Sigmoid colon (tissue), 7 donors: ENCODE data around the gene COQ7. TPM values are rescaled to one million over a fixed set of nuclear protein-coding genes. Genes with fewer than 3 reads are reported as not detected.

ENCODE experiments used
- DNase-seq: peaks from one replicate; pipeline ENCODE4 v3.0.0-alpha.2; 2019
- H3K27ac ChIP-seq, 4 donors: fragments of 200-600 bp; sonication (generic); one replicate each; pipeline ENCODE4 v1.5.1; 2016 to 2019; ENCODE audit warnings: mild to moderate bottlenecking in 1 of 4
- H3K27me3 ChIP-seq, 3 donors: fragments of 200-600 bp; sonication (generic); one replicate each; pipeline ENCODE4 v1.5.1; 2019; ENCODE audit warnings: mild to moderate bottlenecking in 1 of 3
- H3K36me3 ChIP-seq, 4 donors: fragments of 200-600 bp; sonication (generic); one replicate each; pipeline ENCODE4 v1.5.1; 2016 to 2019
- H3K4me1 ChIP-seq, 4 donors: fragments of 200-600 bp; sonication (generic); one replicate each; pipeline ENCODE4 v1.5.1; 2017 to 2019
- H3K4me3 ChIP-seq, 4 donors: fragments of 200-600 bp; sonication (generic); one replicate each; pipeline ENCODE4 v1.5.1; 2017 to 2019; ENCODE audit warnings: mild to moderate bottlenecking in 2 of 4, moderate library complexity in 1 of 4
- H3K9me3 ChIP-seq, 4 donors: fragments of 200-600 bp in 3 of 4; sonication (generic) in 3 of 4; one replicate each; pipeline versions ENCODE4 v1.5.1 to v1.6.1; 2013 to 2019
- EP300 ChIP-seq, 4 donors: sonication (generic); formaldehyde crosslinking; IDR thresholded peaks; one replicate each; pipeline ENCODE4 v1.6.1; 2017; ENCODE audit warnings: antibody characterized with exemption in 4 of 4
- POLR2A ChIP-seq, 2 donors: fragments of 450-650 bp; IDR thresholded peaks; one replicate each; pipeline ENCODE4 v1.6.1; 2016; ENCODE audit warnings: antibody characterized with exemption in 2 of 2, mild to moderate bottlenecking in 2 of 2, moderate library complexity in 2 of 2
- POLR2AphosphoS5 ChIP-seq, 4 donors: sonication (generic); formaldehyde crosslinking; IDR thresholded peaks; one replicate each; pipeline ENCODE4 v1.6.1; 2017; ENCODE audit warnings: antibody characterized with exemption in 4 of 4
- WGBS, 2 donors: extraction: QIAGEN DNeasy Blood & Tissue Kit; methylation state at CpG; one replicate each; pipeline ENCODE4 v1.1.7; 2013; 5-methylcytosine and 5-hydroxymethylcytosine counted together
- intact Hi-C: fragments of 100-400 bp; cut with DNase I; formaldehyde crosslinking; loops from one replicate; pipeline ENCODE4 v1.15.1; 2023
- polyA plus RNA-seq, 3 donors: library from polyadenylated mRNA; stranded (reverse); fragments of 200-250 nt; gene quantifications; one replicate each; pipeline ENCODE4 v1.2.3, GENCODE V29; 2013
- total RNA-seq, 4 donors: library from RNA; depleted of rRNA; stranded (reverse); fragments of >200 nt; gene quantifications; one replicate each; pipeline ENCODE4 v1.1.0, GENCODE V29; 2016
- TF ChIP-seq, protein P1 (sequence below), 4 experiments: fragments of 450-650 bp in 3 of 4; fragments of 200-600 bp in 1 of 4; IDR thresholded peaks; one replicate each; pipeline ENCODE4 v1.5.1; 2016 to 2019; ENCODE audit warnings: antibody characterized with exemption in 4 of 4, mild to moderate bottlenecking in 3 of 4, moderate library complexity in 2 of 4
- donor health status: healthy with polysubstance abuse.
- donor health status: Bipolar disorder and iron deficiency.
- donor health status: healthy.

COQ7 gene
- total and polyA plus RNA-seq, 7 donors = 14.4 to 22.2 (median 19.7) TPM

DNA sequence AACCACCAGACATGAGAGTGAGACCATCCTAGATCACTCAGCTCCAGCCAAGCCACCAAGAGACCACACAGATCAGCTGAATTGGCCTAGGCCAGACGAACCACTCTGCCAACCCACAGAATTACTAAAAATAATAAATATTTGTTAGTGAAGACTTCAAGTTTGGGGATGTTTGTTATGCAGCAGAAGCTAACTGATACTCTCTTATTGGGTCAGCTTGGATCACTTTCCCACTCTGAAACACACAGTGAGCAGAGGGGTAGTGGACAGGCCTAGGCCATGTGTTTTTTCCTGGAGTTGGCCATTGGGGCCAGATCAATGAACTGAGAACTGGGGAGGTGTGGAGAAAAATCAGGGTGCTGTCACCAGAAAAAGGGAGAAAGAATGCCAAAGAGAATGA lies 30.8 kb downstream of the COQ7 start:
- H3K36me3 ChIP-seq = no peaks in the 10 kb centered on the region
- intact Hi-C loops = no loop called here
- no peak overlapping the region for H3K4me3 ChIP-seq
- no peaks in the 10 kb centered on the region for H3K4me1 ChIP-seq
- DNase-seq = no peak
- 80 to 84% methylated on average over 1 of the region's 1 CpG for WGBS, 2 donors
- H3K27me3 ChIP-seq = peaks cover 0 to 8% (median 0%) of the 10 kb centered on the region in 3 donors
- no peak overlapping the region for H3K27ac ChIP-seq
- H3K9me3 ChIP-seq = no peaks in the 10 kb centered on the region
- TF ChIP-seq POLR2AphosphoS5 (IDR thresholded peaks at IDR 0.05) (no peak), POLR2A (IDR thresholded peaks at IDR 0.05) (no peak), EP300 (IDR thresholded peaks at IDR 0.05) (no peak)
- TF ChIP-seq, protein P1, sequence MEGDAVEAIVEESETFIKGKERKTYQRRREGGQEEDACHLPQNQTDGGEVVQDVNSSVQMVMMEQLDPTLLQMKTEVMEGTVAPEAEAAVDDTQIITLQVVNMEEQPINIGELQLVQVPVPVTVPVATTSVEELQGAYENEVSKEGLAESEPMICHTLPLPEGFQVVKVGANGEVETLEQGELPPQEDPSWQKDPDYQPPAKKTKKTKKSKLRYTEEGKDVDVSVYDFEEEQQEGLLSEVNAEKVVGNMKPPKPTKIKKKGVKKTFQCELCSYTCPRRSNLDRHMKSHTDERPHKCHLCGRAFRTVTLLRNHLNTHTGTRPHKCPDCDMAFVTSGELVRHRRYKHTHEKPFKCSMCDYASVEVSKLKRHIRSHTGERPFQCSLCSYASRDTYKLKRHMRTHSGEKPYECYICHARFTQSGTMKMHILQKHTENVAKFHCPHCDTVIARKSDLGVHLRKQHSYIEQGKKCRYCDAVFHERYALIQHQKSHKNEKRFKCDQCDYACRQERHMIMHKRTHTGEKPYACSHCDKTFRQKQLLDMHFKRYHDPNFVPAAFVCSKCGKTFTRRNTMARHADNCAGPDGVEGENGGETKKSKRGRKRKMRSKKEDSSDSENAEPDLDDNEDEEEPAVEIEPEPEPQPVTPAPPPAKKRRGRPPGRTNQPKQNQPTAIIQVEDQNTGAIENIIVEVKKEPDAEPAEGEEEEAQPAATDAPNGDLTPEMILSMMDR (IDR thresholded peaks at IDR 0.05) = no peak

DNA sequence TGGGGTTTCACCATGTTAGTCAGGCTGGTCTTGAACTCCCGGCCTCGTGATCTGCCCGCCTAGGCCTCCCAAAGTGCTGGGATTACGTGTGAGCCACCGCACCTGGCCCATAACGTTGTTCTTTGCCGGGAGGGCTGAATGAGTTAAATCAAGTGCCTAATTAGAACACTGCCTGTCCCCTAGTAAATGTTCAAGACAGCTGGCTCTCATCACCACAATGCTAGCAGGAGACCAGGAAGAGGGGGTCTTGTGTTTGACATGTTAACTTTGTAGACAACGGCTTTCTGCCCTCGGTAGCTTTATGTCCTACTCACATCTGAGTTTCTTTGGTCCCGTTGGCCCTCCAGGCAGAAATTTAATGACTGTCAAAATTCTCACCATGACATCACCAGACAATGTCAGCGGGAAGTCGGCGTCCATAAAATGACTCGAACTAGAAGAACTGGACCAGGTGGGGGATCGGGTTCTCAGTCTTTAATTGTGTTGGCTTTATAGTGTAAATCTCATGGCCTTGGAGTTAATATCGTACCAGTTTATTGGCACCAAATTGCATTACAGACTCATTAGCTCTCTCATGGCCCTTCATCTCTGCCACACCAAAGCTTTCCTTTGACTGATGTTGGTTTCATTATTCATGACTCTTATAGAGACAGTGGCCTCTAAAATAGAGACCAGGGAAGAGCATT lies 34.9 kb downstream of the COQ7 start:
- no peaks in the 10 kb centered on the region for H3K36me3 ChIP-seq
- intact Hi-C loops = no loop called here
- no peak for DNase-seq
- no peak overlapping the region for H3K27ac ChIP-seq
- no peak for TF ChIP-seq EP300 (IDR thresholded peaks at IDR 0.05)
- TF ChIP-seq, protein P1 (IDR thresholded peaks at IDR 0.05) = no peak
- TF ChIP-seq POLR2A (IDR thresholded peaks at IDR 0.05) = no peak
- no peak for TF ChIP-seq POLR2AphosphoS5 (IDR thresholded peaks at IDR 0.05)
- no peaks in the 10 kb centered on the region for H3K4me1 ChIP-seq
- H3K4me3 ChIP-seq = no peak overlapping the region
- no peaks in the 10 kb centered on the region for H3K9me3 ChIP-seq
- WGBS, 2 donors = 44 to 67% methylated on average over 16 of the region's 16 CpGs
- H3K27me3 ChIP-seq = peaks cover 0 to 8% (median 0%) of the 10 kb centered on the region in 3 donors

- TF ChIP-seq POLR2AphosphoS5 (IDR thresholded peaks at IDR 0.05) (no peak), EP300 (IDR thresholded peaks at IDR 0.05) (no peak), POLR2A (IDR thresholded peaks at IDR 0.05) (no peak)
- TF ChIP-seq, protein P1 (IDR thresholded peaks at IDR 0.05) = no peak
- 87 to 91% methylated on average over 5 of the region's 5 CpGs for WGBS, 2 donors
- Histone ChIP-seq H3K9me3 (no peaks in the 10 kb centered on the region), H3K4me3 (no peak overlapping the region), H3K4me1 (no peaks in the 10 kb centered on the region), H3K36me3 (no peaks in the 10 kb centered on the region), H3K27me3 (peaks cover 0 to 8% (median 0%) of the 10 kb centered on the region in 3 donors), H3K27ac (no peak overlapping the region)
- intact Hi-C loops = no loop called here
- DNase-seq = no peak
Measured at GRCh38 chr16:19104607-19105006, 37.2 kb downstream of the COQ7 start.

DNA sequence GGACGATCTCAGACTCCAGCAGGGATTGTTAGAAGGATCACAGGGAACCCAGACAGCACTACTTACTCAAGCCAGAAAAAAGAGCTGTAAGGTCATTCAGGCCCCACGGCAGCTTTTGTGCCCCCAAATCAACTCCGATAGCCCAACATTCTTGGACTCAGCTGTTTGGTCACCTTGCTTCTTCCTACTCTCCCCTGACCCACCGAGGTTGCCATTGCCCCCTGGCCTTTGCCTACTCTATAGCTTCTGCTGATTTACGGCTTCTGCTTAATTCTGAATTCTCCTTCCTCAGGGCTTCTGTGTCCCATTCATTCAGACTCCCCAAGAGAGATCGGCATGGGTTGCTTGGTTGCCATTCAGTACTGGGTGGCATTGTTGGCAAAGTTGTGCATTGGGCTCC lies 37.7 kb downstream of the COQ7 start:
- 80 to 94% methylated on average over 6 of the region's 6 CpGs for WGBS, 2 donors
- no peak for TF ChIP-seq POLR2AphosphoS5 (IDR thresholded peaks at IDR 0.05)
- Histone ChIP-seq H3K27ac (no peak overlapping the region), H3K4me3 (no peak overlapping the region), H3K36me3 (no peaks in the 10 kb centered on the region), H3K9me3 (no peaks in the 10 kb centered on the region), H3K27me3 (peaks cover 0 to 8% (median 0%) of the 10 kb centered on the region in 3 donors), H3K4me1 (no peaks in the 10 kb centered on the region)
- intact Hi-C loops = no loop called here
- no peak for DNase-seq

DNA sequence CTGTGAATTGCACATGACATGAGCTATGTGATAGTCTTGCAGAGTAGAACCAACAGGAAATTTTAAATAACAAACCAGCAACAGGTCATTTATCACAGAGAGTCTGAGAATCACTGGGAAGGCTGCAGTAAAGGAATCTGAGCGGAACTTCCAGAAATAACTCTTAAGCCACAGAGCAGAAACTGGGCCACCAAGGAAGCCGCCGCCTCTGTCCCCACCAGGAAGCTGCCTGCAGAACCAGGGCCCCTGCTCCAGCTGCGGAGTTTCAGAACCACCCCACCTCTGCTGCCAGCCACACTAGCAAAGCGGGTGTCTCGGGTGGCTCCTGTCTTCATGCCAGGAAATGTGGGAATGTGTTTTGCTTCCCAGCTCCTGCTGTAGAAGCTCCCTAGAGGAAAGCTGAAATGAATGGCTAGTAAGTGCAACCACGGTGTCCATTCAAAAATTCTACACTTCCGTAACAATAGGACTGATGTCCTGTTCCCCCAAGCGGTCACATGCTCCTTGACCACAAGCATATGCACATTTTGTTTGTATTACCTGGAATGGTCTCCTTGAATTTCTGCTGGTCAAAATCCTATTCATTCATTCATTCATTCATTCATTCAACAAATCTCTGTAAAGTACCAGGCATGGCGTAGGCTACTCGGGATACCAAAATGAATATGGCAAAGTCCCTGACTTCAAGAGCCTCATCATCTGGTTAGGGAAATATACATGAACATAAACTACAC lies 38.6 kb downstream of the COQ7 start:
- Histone ChIP-seq H3K9me3 (no peaks in the 10 kb centered on the region), H3K4me3 (no peak overlapping the region), H3K27me3 (peaks cover 0 to 8% (median 0%) of the 10 kb centered on the region in 3 donors), H3K27ac (no peak overlapping the region), H3K36me3 (no peaks in the 10 kb centered on the region), H3K4me1 (no peaks in the 10 kb centered on the region)
- intact Hi-C loops = no loop called here
- no peak for TF ChIP-seq EP300 (IDR thresholded peaks at IDR 0.05)
- TF ChIP-seq, protein P1 (IDR thresholded peaks at IDR 0.05) = no peak
- no peak for TF ChIP-seq POLR2AphosphoS5 (IDR thresholded peaks at IDR 0.05)
- TF ChIP-seq POLR2A (IDR thresholded peaks at IDR 0.05) = no peak
- no peak for DNase-seq
- WGBS, 2 donors = 71 to 73% methylated on average over 11 of the region's 11 CpGs
